ENCODE results near the gene FLRT2. TPM values are rescaled to one million over a fixed set of nuclear protein-coding genes. Genes with fewer than 3 reads are reported as not detected.
A peak's percentile ranks its signal among the peaks of the same experiment; 100 is the strongest.

FLRT2 gene
- total RNA-seq, 1 experiment from 2014 or later = 13.2 TPM

DNA sequence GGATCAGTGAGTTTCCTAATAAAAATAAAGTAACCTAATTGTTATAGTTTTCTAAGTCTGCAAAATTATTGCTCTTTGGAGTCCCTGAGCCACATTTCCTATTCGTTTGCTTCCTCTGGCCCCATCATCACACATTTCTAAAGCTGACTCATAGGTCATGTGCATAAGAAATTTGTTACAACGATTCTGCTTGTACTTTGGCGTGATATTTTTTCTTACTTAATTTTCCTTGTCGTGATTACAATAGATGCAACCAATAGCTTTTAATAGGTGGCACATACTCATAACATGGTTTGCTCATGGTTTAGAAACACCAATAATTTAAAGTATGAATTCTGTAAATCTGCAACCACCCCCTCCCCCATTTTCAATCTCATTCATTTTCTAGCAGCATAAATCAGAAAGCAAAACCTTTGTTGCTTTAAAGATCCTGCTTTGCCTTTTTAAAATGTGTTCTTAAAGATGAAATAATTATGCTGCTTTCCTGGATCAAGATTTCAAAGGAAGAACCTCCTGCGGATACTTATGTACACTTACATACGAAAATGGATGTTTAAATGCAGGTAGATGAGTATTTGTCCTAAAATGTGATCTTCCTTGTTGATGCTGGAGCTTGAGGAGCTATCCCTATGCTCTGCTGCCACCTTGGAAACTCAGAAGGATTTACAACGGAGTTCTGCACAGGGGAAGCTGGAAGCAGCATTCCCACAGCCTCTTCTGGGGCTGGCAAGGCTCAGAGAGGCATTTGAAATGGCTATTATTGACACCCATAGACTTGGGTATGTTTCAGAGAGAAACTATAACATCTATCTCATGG, 1.7 kb upstream of the FLRT2 start:
- DNase-seq (ENCODE audit: low spot score) (peak; percentile 22), ATAC-seq (peak; percentile 13)
- no peak overlapping the region for H3K27ac Mint-ChIP-seq
- H3K27me3 Mint-ChIP-seq (ENCODE audit: low read depth) = peaks cover 58% of the 10 kb centered on the region
- ChIA-PET POLR2A (interaction anchor here (0.5 kb wide), 1 partner anchor 26 kb away, joined by 3 read pairs; no protein-coding TSS in a partner anchor), CTCF (interaction anchor here (0.6 to 2.0 kb wide), 8 partner anchors 10 to 510 kb away, joined by 3 to 8 read pairs (median 3); no protein-coding TSS in a partner anchor)
- peaks cover 56% of the 10 kb centered on the region for H3K4me1 Mint-ChIP-seq
- peak overlapping the region; percentile 91 for H3K4me3 Mint-ChIP-seq
- TF ChIP-seq, protein P1, sequence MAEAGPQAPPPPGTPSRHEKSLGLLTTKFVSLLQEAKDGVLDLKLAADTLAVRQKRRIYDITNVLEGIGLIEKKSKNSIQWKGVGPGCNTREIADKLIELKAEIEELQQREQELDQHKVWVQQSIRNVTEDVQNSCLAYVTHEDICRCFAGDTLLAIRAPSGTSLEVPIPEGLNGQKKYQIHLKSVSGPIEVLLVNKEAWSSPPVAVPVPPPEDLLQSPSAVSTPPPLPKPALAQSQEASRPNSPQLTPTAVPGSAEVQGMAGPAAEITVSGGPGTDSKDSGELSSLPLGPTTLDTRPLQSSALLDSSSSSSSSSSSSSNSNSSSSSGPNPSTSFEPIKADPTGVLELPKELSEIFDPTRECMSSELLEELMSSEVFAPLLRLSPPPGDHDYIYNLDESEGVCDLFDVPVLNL (CRISPR knock-in tag; IDR thresholded peaks at IDR 0.05; ENCODE audit: borderline replicate concordance, low read depth) = no peak
- TF ChIP-seq ATF1 (CRISPR knock-in tag; IDR thresholded peaks at IDR 0.05) = no peak
- TF ChIP-seq SMAD3 (CRISPR knock-in tag; IDR thresholded peaks at IDR 0.05; ENCODE audit: borderline replicate concordance) = no peak
- TF ChIP-seq MXD4 (CRISPR knock-in tag; IDR thresholded peaks at IDR 0.05; ENCODE audit: borderline replicate concordance) = no peak
- TF ChIP-seq, protein P2, sequence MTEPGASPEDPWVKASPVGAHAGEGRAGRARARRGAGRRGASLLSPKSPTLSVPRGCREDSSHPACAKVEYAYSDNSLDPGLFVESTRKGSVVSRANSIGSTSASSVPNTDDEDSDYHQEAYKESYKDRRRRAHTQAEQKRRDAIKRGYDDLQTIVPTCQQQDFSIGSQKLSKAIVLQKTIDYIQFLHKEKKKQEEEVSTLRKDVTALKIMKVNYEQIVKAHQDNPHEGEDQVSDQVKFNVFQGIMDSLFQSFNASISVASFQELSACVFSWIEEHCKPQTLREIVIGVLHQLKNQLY (CRISPR knock-in tag; IDR thresholded peaks at IDR 0.05) = no peak
- TF ChIP-seq, protein P3, sequence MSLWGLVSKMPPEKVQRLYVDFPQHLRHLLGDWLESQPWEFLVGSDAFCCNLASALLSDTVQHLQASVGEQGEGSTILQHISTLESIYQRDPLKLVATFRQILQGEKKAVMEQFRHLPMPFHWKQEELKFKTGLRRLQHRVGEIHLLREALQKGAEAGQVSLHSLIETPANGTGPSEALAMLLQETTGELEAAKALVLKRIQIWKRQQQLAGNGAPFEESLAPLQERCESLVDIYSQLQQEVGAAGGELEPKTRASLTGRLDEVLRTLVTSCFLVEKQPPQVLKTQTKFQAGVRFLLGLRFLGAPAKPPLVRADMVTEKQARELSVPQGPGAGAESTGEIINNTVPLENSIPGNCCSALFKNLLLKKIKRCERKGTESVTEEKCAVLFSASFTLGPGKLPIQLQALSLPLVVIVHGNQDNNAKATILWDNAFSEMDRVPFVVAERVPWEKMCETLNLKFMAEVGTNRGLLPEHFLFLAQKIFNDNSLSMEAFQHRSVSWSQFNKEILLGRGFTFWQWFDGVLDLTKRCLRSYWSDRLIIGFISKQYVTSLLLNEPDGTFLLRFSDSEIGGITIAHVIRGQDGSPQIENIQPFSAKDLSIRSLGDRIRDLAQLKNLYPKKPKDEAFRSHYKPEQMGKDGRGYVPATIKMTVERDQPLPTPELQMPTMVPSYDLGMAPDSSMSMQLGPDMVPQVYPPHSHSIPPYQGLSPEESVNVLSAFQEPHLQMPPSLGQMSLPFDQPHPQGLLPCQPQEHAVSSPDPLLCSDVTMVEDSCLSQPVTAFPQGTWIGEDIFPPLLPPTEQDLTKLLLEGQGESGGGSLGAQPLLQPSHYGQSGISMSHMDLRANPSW (CRISPR knock-in tag; conservative IDR thresholded peaks at IDR 0.05; ENCODE audit: low read depth) = no peak
- TF ChIP-seq, protein P4, sequence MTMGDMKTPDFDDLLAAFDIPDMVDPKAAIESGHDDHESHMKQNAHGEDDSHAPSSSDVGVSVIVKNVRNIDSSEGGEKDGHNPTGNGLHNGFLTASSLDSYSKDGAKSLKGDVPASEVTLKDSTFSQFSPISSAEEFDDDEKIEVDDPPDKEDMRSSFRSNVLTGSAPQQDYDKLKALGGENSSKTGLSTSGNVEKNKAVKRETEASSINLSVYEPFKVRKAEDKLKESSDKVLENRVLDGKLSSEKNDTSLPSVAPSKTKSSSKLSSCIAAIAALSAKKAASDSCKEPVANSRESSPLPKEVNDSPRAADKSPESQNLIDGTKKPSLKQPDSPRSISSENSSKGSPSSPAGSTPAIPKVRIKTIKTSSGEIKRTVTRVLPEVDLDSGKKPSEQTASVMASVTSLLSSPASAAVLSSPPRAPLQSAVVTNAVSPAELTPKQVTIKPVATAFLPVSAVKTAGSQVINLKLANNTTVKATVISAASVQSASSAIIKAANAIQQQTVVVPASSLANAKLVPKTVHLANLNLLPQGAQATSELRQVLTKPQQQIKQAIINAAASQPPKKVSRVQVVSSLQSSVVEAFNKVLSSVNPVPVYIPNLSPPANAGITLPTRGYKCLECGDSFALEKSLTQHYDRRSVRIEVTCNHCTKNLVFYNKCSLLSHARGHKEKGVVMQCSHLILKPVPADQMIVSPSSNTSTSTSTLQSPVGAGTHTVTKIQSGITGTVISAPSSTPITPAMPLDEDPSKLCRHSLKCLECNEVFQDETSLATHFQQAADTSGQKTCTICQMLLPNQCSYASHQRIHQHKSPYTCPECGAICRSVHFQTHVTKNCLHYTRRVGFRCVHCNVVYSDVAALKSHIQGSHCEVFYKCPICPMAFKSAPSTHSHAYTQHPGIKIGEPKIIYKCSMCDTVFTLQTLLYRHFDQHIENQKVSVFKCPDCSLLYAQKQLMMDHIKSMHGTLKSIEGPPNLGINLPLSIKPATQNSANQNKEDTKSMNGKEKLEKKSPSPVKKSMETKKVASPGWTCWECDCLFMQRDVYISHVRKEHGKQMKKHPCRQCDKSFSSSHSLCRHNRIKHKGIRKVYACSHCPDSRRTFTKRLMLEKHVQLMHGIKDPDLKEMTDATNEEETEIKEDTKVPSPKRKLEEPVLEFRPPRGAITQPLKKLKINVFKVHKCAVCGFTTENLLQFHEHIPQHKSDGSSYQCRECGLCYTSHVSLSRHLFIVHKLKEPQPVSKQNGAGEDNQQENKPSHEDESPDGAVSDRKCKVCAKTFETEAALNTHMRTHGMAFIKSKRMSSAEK (CRISPR knock-in tag; IDR thresholded peaks at IDR 0.05; ENCODE audit: borderline replicate concordance) = no peak
- no peak for TF ChIP-seq ESRRA (CRISPR knock-in tag; IDR thresholded peaks at IDR 0.05; ENCODE audit: borderline replicate concordance)
- no peak for TF ChIP-seq ZNF263 (CRISPR knock-in tag; IDR thresholded peaks at IDR 0.05; ENCODE audit: low read depth)
- TF ChIP-seq, protein P5, sequence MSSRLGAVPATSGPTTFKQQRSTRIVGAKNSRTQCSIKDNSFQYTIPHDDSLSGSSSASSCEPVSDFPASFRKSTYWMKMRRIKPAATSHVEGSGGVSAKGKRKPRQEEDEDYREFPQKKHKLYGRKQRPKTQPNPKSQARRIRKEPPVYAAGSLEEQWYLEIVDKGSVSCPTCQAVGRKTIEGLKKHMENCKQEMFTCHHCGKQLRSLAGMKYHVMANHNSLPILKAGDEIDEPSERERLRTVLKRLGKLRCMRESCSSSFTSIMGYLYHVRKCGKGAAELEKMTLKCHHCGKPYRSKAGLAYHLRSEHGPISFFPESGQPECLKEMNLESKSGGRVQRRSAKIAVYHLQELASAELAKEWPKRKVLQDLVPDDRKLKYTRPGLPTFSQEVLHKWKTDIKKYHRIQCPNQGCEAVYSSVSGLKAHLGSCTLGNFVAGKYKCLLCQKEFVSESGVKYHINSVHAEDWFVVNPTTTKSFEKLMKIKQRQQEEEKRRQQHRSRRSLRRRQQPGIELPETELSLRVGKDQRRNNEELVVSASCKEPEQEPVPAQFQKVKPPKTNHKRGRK (CRISPR knock-in tag; IDR thresholded peaks at IDR 0.05; ENCODE audit: borderline replicate concordance) = no peak
- no peaks in the 10 kb centered on the region for H3K36me3 Mint-ChIP-seq
- H3K9me3 Mint-ChIP-seq = no peaks in the 10 kb centered on the region
